Activated CD8-positive, alpha-beta memory T cell treated with anti-CD3 and anti-CD28 coated beads, Interleukin-2, amount 10 ng/mL, durations not matched to agents 7 days and 5 days (primary cell): ENCODE data around the gene MLXIP. TPM values are rescaled to one million over a fixed set of nuclear protein-coding genes. Genes with fewer than 3 reads are reported as not detected.

Source experiments
- ATAC-seq: fragments of 150-1000 bp; cut with Tn5 transposase; one replicate; pipeline ENCODE4 v1.10.0; 2021; ENCODE audit warnings: moderate library complexity
- CTCF ChIA-PET: fragments of 350-600 bp; sonication (Branson Sonifier 250); formaldehyde crosslinking; loops from one replicate; lab custom pipeline; 2021; ENCODE audit warnings: antibody characterized with exemption; lab: Charles Lee
- DNase-seq: peaks from one replicate; pipeline ENCODE4 v3.0.0-alpha.2; 2020
- H3K27ac Mint-ChIP-seq: one replicate; pipeline ENCODE4 v1.8.0; 2021; ENCODE audit warnings: mild to moderate bottlenecking, mixed read lengths
- H3K27me3 Mint-ChIP-seq: one replicate; pipeline ENCODE4 v1.8.0; 2021; ENCODE audit warnings: mixed read lengths
- H3K36me3 Mint-ChIP-seq: one replicate; pipeline ENCODE4 v1.8.0; 2021; ENCODE audit warnings: mild to moderate bottlenecking, mixed read lengths
- H3K4me1 Mint-ChIP-seq: one replicate; pipeline ENCODE4 v1.8.0; 2021; ENCODE audit warnings: mixed read lengths
- H3K4me3 Mint-ChIP-seq: one replicate; pipeline ENCODE4 v1.8.0; 2021; ENCODE audit warnings: mild to moderate bottlenecking, moderate library complexity, mixed read lengths
- H3K9me3 Mint-ChIP-seq: one replicate; pipeline ENCODE4 v1.8.0; 2022; ENCODE audit warnings: low read depth, mixed read lengths
- total RNA-seq, 2 experiments: library from RNA; stranded (reverse); gene quantifications; one replicate each; pipeline ENCODE4 v1.2.3, GENCODE V29; 2021

Gene MLXIP
- total RNA-seq, 2 experiments from 2014 or later, result 36.1 to 36.4 TPM

GRCh38 chr12:122185494-122186082 is 107.0 kb downstream of the MLXIP start:
- DNase-seq, result no peak
- Mint-ChIP-seq H3K4me1 (peaks cover 15% of the 10 kb centered on the region), H3K9me3 (no peaks in the 10 kb centered on the region), H3K4me3 (no peak overlapping the region), H3K27ac (no peak overlapping the region), H3K36me3 (no peaks in the 10 kb centered on the region), H3K27me3 (peaks cover 27% of the 10 kb centered on the region)
- CTCF ChIA-PET, result no interaction called here
- no peak for ATAC-seq

- no peaks in the 10 kb centered on the region for H3K9me3 Mint-ChIP-seq
- H3K4me1 Mint-ChIP-seq, result peaks cover 16% of the 10 kb centered on the region
- CTCF ChIA-PET, result interaction anchor here (0.6 to 1.3 kb wide), 3 partner anchors 20 to 133 kb away, joined by 3 to 5 read pairs (median 3); no protein-coding TSS in a partner anchor
- DNase-seq, result no peak
- H3K27me3 Mint-ChIP-seq, result peaks cover 22% of the 10 kb centered on the region
- no peak for ATAC-seq
- no peak overlapping the region for H3K27ac Mint-ChIP-seq
- H3K36me3 Mint-ChIP-seq, result no peaks in the 10 kb centered on the region
- H3K4me3 Mint-ChIP-seq, result no peak overlapping the region
Measured at GRCh38 chr12:122187466-122187865, 108.9 kb downstream of the MLXIP start.

- DNase-seq (no peak), ATAC-seq (no peak)
- peaks cover 9% of the 10 kb centered on the region for H3K27me3 Mint-ChIP-seq
- no peaks in the 10 kb centered on the region for H3K9me3 Mint-ChIP-seq
- peaks cover 3% of the 10 kb centered on the region for H3K4me1 Mint-ChIP-seq
- H3K4me3 Mint-ChIP-seq, result no peak overlapping the region
- no peak overlapping the region for H3K27ac Mint-ChIP-seq
- H3K36me3 Mint-ChIP-seq, result no peaks in the 10 kb centered on the region
- CTCF ChIA-PET, result interaction anchor here (0.7 to 5.1 kb wide), 14 partner anchors 10 to 210 kb away, joined by 3 to 41 read pairs (median 4); no protein-coding TSS in a partner anchor
Measured at GRCh38 chr12:122189626-122190475, 111.3 kb downstream of the MLXIP start.

GRCh38 chr12:122190842-122191668 is 112.5 kb downstream of the MLXIP start:
- peak; percentile 90 for ATAC-seq
- peaks cover 1% of the 10 kb centered on the region for H3K36me3 Mint-ChIP-seq
- peaks cover 2% of the 10 kb centered on the region for H3K9me3 Mint-ChIP-seq
- no peak overlapping the region for H3K4me3 Mint-ChIP-seq
- peaks cover 3% of the 10 kb centered on the region for H3K4me1 Mint-ChIP-seq
- peaks cover 16% of the 10 kb centered on the region for H3K27me3 Mint-ChIP-seq
- H3K27ac Mint-ChIP-seq, result no peak overlapping the region
- DNase-seq, result peak; percentile 87
- CTCF ChIA-PET, result interaction anchor here (0.7 to 5.1 kb wide), 28 partner anchors 8 to 209 kb away, joined by 3 to 41 read pairs (median 4); partner anchors contain the start of genes B3GNT4, DIABLO and LRRC43

GRCh38 chr12:122192441-122192840 is 113.9 kb downstream of the MLXIP start:
- CTCF ChIA-PET, result interaction anchor here (0.9 to 5.1 kb wide), 9 partner anchors 10 to 164 kb away, joined by 3 to 41 read pairs (median 10); partner anchors contain the start of genes B3GNT4 and LRRC43
- no peak overlapping the region for H3K4me3 Mint-ChIP-seq

GRCh38 chr12:122194804-122195203 is 116.2 kb downstream of the MLXIP start:
- Mint-ChIP-seq H3K9me3 (peaks cover 2% of the 10 kb centered on the region), H3K4me3 (no peak overlapping the region), H3K4me1 (peaks cover 11% of the 10 kb centered on the region), H3K27ac (no peak overlapping the region), H3K36me3 (peaks cover 1% of the 10 kb centered on the region), H3K27me3 (peaks cover 34% of the 10 kb centered on the region)
- CTCF ChIA-PET, result interaction anchor here (2.4 to 5.1 kb wide), 3 partner anchors 63 to 140 kb away, joined by 5 to 41 read pairs (median 17); no protein-coding TSS in a partner anchor
- DNase-seq (no peak), ATAC-seq (no peak)

More at GRCh38 chr12:122192441-122192840, 113.9 kb downstream of the MLXIP start:
- peaks cover 2% of the 10 kb centered on the region for H3K9me3 Mint-ChIP-seq
- ATAC-seq, result no peak
- peaks cover 1% of the 10 kb centered on the region for H3K36me3 Mint-ChIP-seq
- peaks cover 24% of the 10 kb centered on the region for H3K27me3 Mint-ChIP-seq
- H3K27ac Mint-ChIP-seq, result no peak overlapping the region
- peaks cover 5% of the 10 kb centered on the region for H3K4me1 Mint-ChIP-seq
- DNase-seq, result no peak

- ATAC-seq (no peak), DNase-seq (no peak)
- peaks cover 40% of the 10 kb centered on the region for H3K27me3 Mint-ChIP-seq
- CTCF ChIA-PET, result interaction anchor here (0.9 to 2.4 kb wide), 3 partner anchors 28 to 72 kb away, joined by 3 to 5 read pairs (median 3); no protein-coding TSS in a partner anchor
- no peak overlapping the region for H3K27ac Mint-ChIP-seq
- peaks cover 1% of the 10 kb centered on the region for H3K36me3 Mint-ChIP-seq
- H3K4me3 Mint-ChIP-seq, result no peak overlapping the region
- peaks cover 2% of the 10 kb centered on the region for H3K9me3 Mint-ChIP-seq
- H3K4me1 Mint-ChIP-seq, result peaks cover 11% of the 10 kb centered on the region
Measured at GRCh38 chr12:122195405-122195804, 116.8 kb downstream of the MLXIP start.

Other genes starting within 250 kb of the MLXIP start
- not detected for gene HPD, start 219.9 kb upstream of the MLXIP start, total RNA-seq
- gene PSMD9, start 190.0 kb upstream of the MLXIP start, total RNA-seq, result 10 to 100 TPM; 61.9 to 63.5 TPM
- gene CFAP251, start 160.2 kb upstream of the MLXIP start, total RNA-seq, result under 1 TPM; 0.21 to 0.35 TPM
- gene BCL7A, start 56.9 kb upstream of the MLXIP start, total RNA-seq, result 1 to 10 TPM; 2.8 to 2.9 TPM
- gene IL31, start 95.5 kb downstream of the MLXIP start, total RNA-seq, result not detected
- under 1 TPM in 1 of 2 experiments, not detected in 1; 0.67 TPM for gene LRRC43, start 104.4 kb downstream of the MLXIP start, total RNA-seq
- under 1 TPM; 0.19 to 0.76 TPM for gene B3GNT4, start 125.0 kb downstream of the MLXIP start, total RNA-seq
- gene DIABLO, start 147.3 kb downstream of the MLXIP start, total RNA-seq, result 10 to 100 TPM; 40.3 to 46.1 TPM
- gene VPS33A, start 187.7 kb downstream of the MLXIP start, total RNA-seq, result 10 to 100 TPM; 26.2 to 37.3 TPM